CD4-positive, CD25-positive, alpha-beta regulatory T cell (primary cell): Measurements from ENCODE around the gene ITGB2. TPM values are rescaled to one million over a fixed set of nuclear protein-coding genes. Genes with fewer than 3 reads are reported as not detected.

Experiments
- ATAC-seq, 2 donors: fragments of 150-1000 bp; cut with Tn5 transposase; one replicate each; pipeline ENCODE4 v1.10.0; 2021; ENCODE audit warnings: low read depth in 2 of 2, moderate number of reproducible peaks in 2 of 2, moderate library complexity in 1 of 2
- DNase-seq, 3 donors: peaks; one replicate each; pipeline versions ENCODE4 v3.0.0 to v3.0.0-alpha.2; 2012 to 2022; ENCODE audit warnings: mixed read lengths in 1 of 3
- H3K27ac ChIP-seq: one replicate; pipeline ENCODE4 v1.7.0; 2013; ENCODE audit warnings: mild to moderate bottlenecking, low read length; ENCODE audit not compliant: insufficient read depth, poor library complexity, severe bottlenecking
- H3K27me3 ChIP-seq: one replicate; pipeline ENCODE4 v1.7.0; 2013; ENCODE audit warnings: low read length; ENCODE audit not compliant: control insufficient read depth, insufficient read depth
- H3K36me3 ChIP-seq: one replicate; pipeline ENCODE4 v1.7.0; 2013; ENCODE audit warnings: mild to moderate bottlenecking, low read length, moderate library complexity; ENCODE audit not compliant: control insufficient read depth, insufficient read depth
- H3K4me1 ChIP-seq: 2 replicates; pipeline ENCODE4 v1.7.0; 2013; ENCODE audit warnings: mild to moderate bottlenecking, low read length; ENCODE audit not compliant: insufficient read depth, control insufficient read depth, poor library complexity, severe bottlenecking
- H3K4me3 ChIP-seq: one replicate; pipeline ENCODE4 v1.7.0; 2013; ENCODE audit warnings: low read depth, mild to moderate bottlenecking, low read length, moderate library complexity
- H3K9me3 ChIP-seq, 2 experiments: 1 replicate in 1 of 2; 2 replicates in 1 of 2; pipeline ENCODE4 v1.7.0; 2013; ENCODE audit warnings: low read length in 2 of 2, mild to moderate bottlenecking in 1 of 2, moderate library complexity in 1 of 2; ENCODE audit not compliant: control insufficient read depth in 2 of 2
- H3K27ac Mint-ChIP-seq, 3 donors: one replicate each; pipeline ENCODE4 v1.8.0; 2020 to 2022; ENCODE audit warnings: mild to moderate bottlenecking in 3 of 3, mixed read lengths in 3 of 3, moderate library complexity in 2 of 3
- H3K27me3 Mint-ChIP-seq: one replicate; pipeline ENCODE4 v1.8.0; 2022; ENCODE audit warnings: mild to moderate bottlenecking, mixed read lengths
- H3K36me3 Mint-ChIP-seq: one replicate; pipeline ENCODE4 v1.8.0; 2020; ENCODE audit warnings: mixed read lengths
- H3K4me1 Mint-ChIP-seq, 4 donors: one replicate each; pipeline ENCODE4 v1.8.0; 2020 to 2022; ENCODE audit warnings: mixed read lengths in 4 of 4, mild to moderate bottlenecking in 1 of 4
- H3K4me3 Mint-ChIP-seq, 4 donors: one replicate each; pipeline ENCODE4 v1.8.0; 2020 to 2022; ENCODE audit warnings: mild to moderate bottlenecking in 4 of 4, mixed read lengths in 4 of 4, moderate library complexity in 3 of 4
- H3K9me3 Mint-ChIP-seq, 7 donors: one replicate each; pipeline ENCODE4 v1.8.0; 2020 to 2022; ENCODE audit warnings: mixed read lengths in 7 of 7, mild to moderate bottlenecking in 3 of 7, moderate library complexity in 2 of 7
- polyA plus RNA-seq, 4 donors: library from polyadenylated mRNA; unstranded; fragments of 300-500 nt; fragmentation: Illumina TruSeq; gene quantifications; one replicate each; pipeline ENCODE4 v1.2.3, GENCODE V29; 2021
- total RNA-seq: library from RNA; stranded (reverse); gene quantifications from one replicate; pipeline ENCODE4 v1.2.3, GENCODE V29; 2022

ITGB2 gene
- total and polyA plus RNA-seq, 5 donors from 2014 or later, result 411 to 519 (median 425) TPM

GRCh38 chr21:44933918-44934260 is 13.2 kb upstream of the ITGB2 start:
- Histone ChIP-seq H3K4me1 (peaks cover 41% of the 10 kb centered on the region), H3K27ac (no peak overlapping the region), H3K4me3 (no peak overlapping the region), H3K27me3 (no peaks in the 10 kb centered on the region), H3K9me3 (no peaks in the 10 kb centered on the region), H3K36me3 (no peaks in the 10 kb centered on the region)
- ATAC-seq (no peak), DNase-seq (no peak)
- peaks cover 0 to 3% (median 0%) of the 10 kb centered on the region in 7 donors for H3K9me3 Mint-ChIP-seq
- H3K27ac Mint-ChIP-seq, result no peak overlapping the region
- H3K4me3 Mint-ChIP-seq, result peak overlapping the region in 1 of 4 donors; percentile 27
- no peaks in the 10 kb centered on the region for H3K36me3 Mint-ChIP-seq
- H3K27me3 Mint-ChIP-seq, result no peaks in the 10 kb centered on the region
- H3K4me1 Mint-ChIP-seq, result peaks cover 0 to 32% (median 17%) of the 10 kb centered on the region in 4 donors

DNA sequence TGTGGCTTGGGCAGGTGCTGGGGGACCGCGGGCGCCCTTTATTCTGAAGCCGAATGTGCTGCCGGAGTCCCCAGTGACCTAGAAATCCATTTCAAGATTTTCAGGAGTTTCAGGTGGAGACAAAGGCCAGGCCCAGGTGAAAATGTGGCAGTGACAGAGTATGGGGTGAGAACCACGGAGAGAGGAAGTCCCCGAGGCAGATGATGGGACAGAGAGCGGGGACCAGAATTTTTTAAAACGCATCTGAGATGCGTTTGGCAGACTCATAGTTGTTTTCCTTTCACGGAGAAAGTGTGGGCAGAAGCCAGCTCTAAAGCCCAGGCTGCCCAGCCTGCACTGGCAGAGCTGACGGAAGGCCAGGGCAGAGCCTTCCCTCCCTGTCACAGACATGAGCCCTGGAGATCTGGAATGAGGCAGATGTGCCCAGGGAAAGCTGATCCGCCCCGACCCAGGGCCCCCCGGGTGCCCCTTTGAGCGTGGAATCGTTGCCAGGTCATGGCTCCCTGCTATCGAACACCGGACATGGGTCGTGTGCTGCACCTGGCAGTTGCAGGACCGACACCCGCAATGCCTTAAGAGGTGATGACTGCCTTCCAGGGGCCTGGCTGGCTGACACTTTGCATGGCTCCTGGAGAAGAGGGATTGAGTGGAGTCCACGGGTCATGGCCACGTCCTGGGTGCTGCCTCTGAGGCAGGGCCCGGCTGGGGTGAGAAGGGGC is 12.7 kb upstream of the ITGB2 start:
- peaks cover 0 to 33% (median 18%) of the 10 kb centered on the region in 4 donors for H3K4me1 Mint-ChIP-seq
- peaks cover 0 to 3% (median 0%) of the 10 kb centered on the region in 7 donors for H3K9me3 Mint-ChIP-seq
- H3K36me3 Mint-ChIP-seq, result no peaks in the 10 kb centered on the region
- DNase-seq, result no peak
- peaks cover 46% of the 10 kb centered on the region for H3K4me1 ChIP-seq
- ATAC-seq, result no peak
- peak overlapping the region in 1 of 3 donors; percentile 56 for H3K27ac Mint-ChIP-seq
- H3K27me3 Mint-ChIP-seq, result no peaks in the 10 kb centered on the region
- H3K27ac ChIP-seq, result no peak overlapping the region
- no peak overlapping the region for H3K4me3 ChIP-seq
- no peaks in the 10 kb centered on the region for H3K36me3 ChIP-seq
- peak overlapping the region in 3 of 4 donors; percentile 41 to 76 (median 53) for H3K4me3 Mint-ChIP-seq
- no peaks in the 10 kb centered on the region for H3K9me3 ChIP-seq
- H3K27me3 ChIP-seq, result no peaks in the 10 kb centered on the region

DNA sequence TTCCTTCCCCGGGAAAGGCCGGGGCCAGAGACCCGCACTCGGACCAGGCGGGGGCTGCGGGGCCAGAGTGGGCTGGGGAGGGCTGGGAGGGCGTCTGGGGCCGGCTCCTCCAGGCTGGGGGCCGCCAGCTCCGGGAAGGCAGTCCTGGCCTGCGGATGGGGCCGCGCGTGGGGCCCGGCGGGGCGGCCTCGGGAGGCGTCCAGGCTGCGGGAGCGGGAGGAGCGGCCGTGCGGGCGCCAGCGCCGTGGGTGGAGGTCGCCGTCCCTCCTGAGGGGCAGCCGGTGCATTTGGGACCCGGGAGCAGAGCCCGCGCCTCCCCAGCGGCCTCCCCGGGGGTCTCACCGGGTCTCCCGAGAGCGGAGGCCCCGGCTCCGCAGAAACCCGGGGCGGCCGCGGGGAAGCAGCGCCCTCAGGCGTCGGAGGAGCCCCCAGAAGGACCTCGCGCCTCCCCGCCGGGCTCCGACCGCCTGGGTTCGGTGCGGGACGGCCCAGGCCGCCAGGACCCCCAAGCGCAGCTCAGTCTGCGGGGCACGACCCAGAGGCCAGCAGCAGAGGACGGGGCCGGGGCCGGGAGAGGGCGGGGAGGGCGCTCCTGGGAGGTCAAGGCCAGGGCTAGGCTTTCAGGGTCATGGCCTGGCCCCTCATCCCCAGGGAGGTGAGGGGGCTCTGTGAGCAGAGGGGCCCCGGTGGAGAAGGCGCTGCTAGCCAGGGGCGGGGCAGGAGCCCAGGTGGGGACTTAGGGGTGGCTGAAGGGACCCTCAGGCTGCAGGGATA is 11.9 kb upstream of the ITGB2 start:
- Mint-ChIP-seq H3K36me3 (no peaks in the 10 kb centered on the region), H3K27ac (no peak overlapping the region), H3K4me3 (peak overlapping the region; percentile 41 to 77 (median 66)), H3K9me3 (peaks cover 0 to 3% (median 0%) of the 10 kb centered on the region in 7 donors), H3K4me1 (peaks cover 0 to 39% (median 23%) of the 10 kb centered on the region in 4 donors), H3K27me3 (no peaks in the 10 kb centered on the region)
- no peaks in the 10 kb centered on the region for H3K9me3 ChIP-seq
- ATAC-seq (peak; percentile 63 to 66), DNase-seq (peak; percentile 48 to 73 (median 70))
- H3K36me3 ChIP-seq, result no peaks in the 10 kb centered on the region
- H3K4me3 ChIP-seq, result no peak overlapping the region
- H3K27me3 ChIP-seq, result no peaks in the 10 kb centered on the region
- H3K27ac ChIP-seq, result no peak overlapping the region
- H3K4me1 ChIP-seq, result peaks cover 53% of the 10 kb centered on the region

- H3K4me1 Mint-ChIP-seq, result peaks cover 0 to 43% (median 27%) of the 10 kb centered on the region in 4 donors
- peak overlapping the region; percentile 90 to 100 (median 94) for H3K4me3 Mint-ChIP-seq
- DNase-seq, result peak in 1 of 3 donors; percentile 40
- ATAC-seq, result no peak
- peak overlapping the region; percentile 61 to 97 (median 91) for H3K27ac Mint-ChIP-seq
- H3K36me3 ChIP-seq, result no peaks in the 10 kb centered on the region
- H3K9me3 Mint-ChIP-seq, result peaks cover 0 to 3% (median 0%) of the 10 kb centered on the region in 7 donors
- H3K27me3 ChIP-seq, result no peaks in the 10 kb centered on the region
- H3K36me3 Mint-ChIP-seq, result no peaks in the 10 kb centered on the region
- H3K27me3 Mint-ChIP-seq, result no peaks in the 10 kb centered on the region
- H3K9me3 ChIP-seq, result no peaks in the 10 kb centered on the region
- H3K4me1 ChIP-seq, result peaks cover 62% of the 10 kb centered on the region
- peak overlapping the region; percentile 82 for H3K27ac ChIP-seq
- peak overlapping the region; percentile 64 for H3K4me3 ChIP-seq
These were observed 11.1 kb upstream of the ITGB2 start for GRCh38 chr21:44931501-44932407.

DNA sequence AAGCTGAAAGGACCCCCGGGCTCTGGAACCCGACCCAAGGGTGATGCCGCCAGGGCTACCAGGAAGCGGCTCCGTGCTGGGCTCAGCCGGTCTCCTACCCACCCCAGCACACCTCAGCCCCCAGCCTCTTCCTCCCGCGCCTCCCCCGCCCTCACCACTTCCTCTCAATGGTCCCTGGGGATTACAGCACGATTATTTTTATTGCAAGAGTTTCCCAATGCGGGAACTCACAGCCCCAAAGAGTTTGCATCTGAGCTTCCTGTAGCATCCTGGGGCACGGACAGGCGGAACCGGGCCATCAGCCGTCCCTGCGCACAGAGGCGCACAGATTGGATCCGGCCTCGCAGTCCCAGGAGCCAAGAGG is 10.4 kb upstream of the ITGB2 start:
- Histone ChIP-seq H3K4me1 (peaks cover 68% of the 10 kb centered on the region), H3K36me3 (no peaks in the 10 kb centered on the region), H3K9me3 (no peaks in the 10 kb centered on the region), H3K27me3 (no peaks in the 10 kb centered on the region), H3K27ac (peak overlapping the region; percentile 82), H3K4me3 (peak overlapping the region; percentile 64)
- Mint-ChIP-seq H3K36me3 (no peaks in the 10 kb centered on the region), H3K4me1 (peaks cover 0 to 49% (median 30%) of the 10 kb centered on the region in 4 donors), H3K4me3 (peak overlapping the region; percentile 90 to 100 (median 94)), H3K9me3 (peaks cover 0 to 3% (median 0%) of the 10 kb centered on the region in 7 donors), H3K27ac (peak overlapping the region; percentile 61 to 97 (median 91)), H3K27me3 (no peaks in the 10 kb centered on the region)
- peak in 1 of 3 donors; percentile 63 for DNase-seq
- no peak for ATAC-seq

DNA sequence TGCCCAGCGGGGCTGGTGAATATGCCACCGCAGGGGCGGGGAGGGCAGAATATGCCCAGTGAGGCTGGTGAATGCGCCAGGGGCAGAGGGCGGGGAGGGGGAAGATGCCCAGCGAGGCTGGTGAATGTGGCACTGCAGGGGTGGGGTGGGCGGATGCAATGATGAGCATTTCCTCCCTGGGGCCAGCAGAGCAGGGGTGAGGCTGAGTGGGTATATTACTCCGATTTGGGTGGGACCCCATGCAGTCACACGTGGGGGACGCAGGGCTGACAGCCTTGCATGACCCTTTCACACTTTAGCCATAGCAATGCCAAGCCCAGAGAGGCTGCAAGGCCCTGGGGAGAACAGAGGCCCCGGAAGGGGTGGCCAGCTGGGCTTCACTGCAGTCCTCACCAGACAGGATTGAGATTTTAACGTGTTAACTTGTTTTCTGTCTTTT is 9.9 kb upstream of the ITGB2 start:
- DNase-seq, result peak; percentile 42 to 82 (median 64)
- peak; percentile 30 for ATAC-seq
- no peaks in the 10 kb centered on the region for H3K36me3 Mint-ChIP-seq
- peaks cover 0 to 55% (median 34%) of the 10 kb centered on the region in 4 donors for H3K4me1 Mint-ChIP-seq
- peaks cover 73% of the 10 kb centered on the region for H3K4me1 ChIP-seq
- no peaks in the 10 kb centered on the region for H3K36me3 ChIP-seq
- peaks cover 0 to 3% (median 0%) of the 10 kb centered on the region in 7 donors for H3K9me3 Mint-ChIP-seq
- peak overlapping the region; percentile 91 to 97 (median 96) for H3K27ac Mint-ChIP-seq
- no peaks in the 10 kb centered on the region for H3K9me3 ChIP-seq
- peak overlapping the region; percentile 64 for H3K4me3 ChIP-seq
- H3K27me3 ChIP-seq, result no peaks in the 10 kb centered on the region
- no peaks in the 10 kb centered on the region for H3K27me3 Mint-ChIP-seq
- H3K4me3 Mint-ChIP-seq, result peak overlapping the region; percentile 90 to 100 (median 94)
- H3K27ac ChIP-seq, result peak overlapping the region; percentile 82
